K562 (cell line): ENCODE data around the gene PRM2. TPM values are rescaled to one million over a fixed set of nuclear protein-coding genes. Genes with fewer than 3 reads are reported as not detected.
A peak's percentile ranks its signal among the peaks of the same experiment; 100 is the strongest.

Experiments
- ARID3A ChIP-seq: IDR thresholded peaks from 2 replicates; pipeline ENCODE4 v1.6.1; 2012; ENCODE audit warnings: low read depth, low read length, improper control_type of control experiment, borderline replicate concordance
- BRCA1 ChIP-seq, 2 experiments: fragments of 450-650 bp in 1 of 2; sonication (generic) in 1 of 2; formaldehyde crosslinking in 1 of 2; IDR thresholded peaks; 2 replicates each; pipeline versions ENCODE4 v1.5.0 to v1.6.1; 2017 to 2020; ENCODE audit warnings: mild to moderate bottlenecking in 1 of 2, missing genetic modification reagents in 1 of 2
- DPF2 ChIP-seq: fragments of 450-650 bp; IDR thresholded peaks from 2 replicates; pipeline ENCODE4 v1.6.1; 2016
- ELF2 ChIP-seq: fragments of 250-450 bp; sonication (Bioruptor Pico); IDR thresholded peaks from 2 replicates; pipeline ENCODE4 v1.5.0; 2021; ENCODE audit warnings: mild to moderate bottlenecking
- FOSL1 ChIP-seq: fragments of 200-800 bp; sonication (Bioruptor generic); conservative IDR thresholded peaks from 2 replicates; pipeline ENCODE4 v1.6.1; 2016; ENCODE audit warnings: missing genetic modification characterization, missing compliant biosample characterization
- IRF9 ChIP-seq: fragments of 450-650 bp; IDR thresholded peaks from 2 replicates; pipeline ENCODE4 v1.6.1; 2016; ENCODE audit warnings: missing biosample characterization, missing genetic modification characterization
- KDM5B ChIP-seq: fragments of 200-600 bp; sonication (generic); IDR thresholded peaks from 2 replicates; pipeline ENCODE4 v1.6.1; 2012; ENCODE audit warnings: low read depth, mild to moderate bottlenecking, moderate library complexity, low read length, control low read depth, inconsistent platforms; ENCODE audit not compliant: insufficient replicate concordance
- L3MBTL2 ChIP-seq: fragments of 450-650 bp; IDR thresholded peaks from 2 replicates; pipeline ENCODE4 v1.6.1; 2016; ENCODE audit warnings: mild to moderate bottlenecking, moderate library complexity
- LCOR ChIP-seq: sonication (generic); formaldehyde crosslinking; IDR thresholded peaks from 2 replicates; pipeline ENCODE4 v1.8.0; 2022; ENCODE audit warnings: mild to moderate bottlenecking, missing genetic modification reagents
- MECOM ChIP-seq: fragments of 250-450 bp; sonication (Bioruptor Pico); IDR thresholded peaks from 2 replicates; pipeline ENCODE4 v1.8.0; 2022; ENCODE audit warnings: inconsistent platforms
- RBFOX2 ChIP-seq: fragments of 200-400 bp; formaldehyde crosslinking; IDR thresholded peaks from 2 replicates; pipeline ENCODE4 v1.6.1; 2017; ENCODE audit warnings: low read depth, mild to moderate bottlenecking, low read length, moderate library complexity
- RFX1 ChIP-seq: fragments of 450-650 bp; IDR thresholded peaks from 2 replicates; pipeline ENCODE4 v1.6.1; 2016; ENCODE audit warnings: mild to moderate bottlenecking, moderate library complexity
- SAFB2 ChIP-seq: fragments of 200-400 bp; formaldehyde crosslinking; IDR thresholded peaks from 2 replicates; pipeline ENCODE4 v1.6.1; 2018; ENCODE audit warnings: borderline replicate concordance, low read length, low read depth, moderate library complexity; ENCODE audit not compliant: severe bottlenecking
- SREBF1 ChIP-seq: fragments of 150-350 bp; IDR thresholded peaks from 2 replicates; pipeline ENCODE4 v1.6.1; 2014; ENCODE audit warnings: antibody characterized with exemption, low read depth, low read length, borderline replicate concordance
- VEZF1 ChIP-seq: fragments of 200-800 bp; sonication (Bioruptor generic); IDR thresholded peaks from 2 replicates; pipeline ENCODE4 v1.6.1; 2017; ENCODE audit warnings: missing genetic modification characterization, missing compliant biosample characterization
- ZC3H8 ChIP-seq: fragments of 450-650 bp; IDR thresholded peaks from 2 replicates; pipeline ENCODE4 v1.6.1; 2017
- ZFP1 ChIP-seq: fragments of 450-650 bp; formaldehyde crosslinking; IDR thresholded peaks from 2 replicates; pipeline ENCODE4 v1.4.0; 2020; ENCODE audit warnings: mild to moderate bottlenecking, mixed read lengths
- ZNF511 ChIP-seq: sonication (generic); formaldehyde crosslinking; IDR thresholded peaks from 2 replicates; pipeline ENCODE4 v1.8.0; 2022; ENCODE audit warnings: mild to moderate bottlenecking, missing genetic modification reagents
- ZNF764 ChIP-seq: fragments of 250-450 bp; sonication (Bioruptor Pico); IDR thresholded peaks from 2 replicates; pipeline ENCODE4 v1.4.0; 2020; ENCODE audit warnings: low read depth, mild to moderate bottlenecking, moderate library complexity
- polyA plus RNA-seq, 8 experiments: library from polyadenylated mRNA; depleted of rRNA in 4 of 8; stranded (reverse) in 5 of 8; unstranded in 3 of 8; fragments of >200 nt; fragmentation: Nextera tagmentation in 2 of 8; fragmentation: Illumina TruSeq in 1 of 8; extraction: Ambion mirVana in 2 of 8; extraction: Trizol in 1 of 8; gene quantifications; 2 replicates each; pipeline versions ENCODE4 v1.2.1 to v1.2.3, GENCODE V29; 2011 to 2014; ENCODE audit warnings: inconsistent platforms in 1 of 8, missing spikeins in 1 of 8
- total RNA-seq, 7 experiments: library from RNA; depleted of rRNA in 6 of 7; stranded (reverse); fragments of >200 nt in 6 of 7; fragmentation: Illumina TruSeq in 2 of 7; extraction: Trizol in 2 of 7; gene quantifications; 2 replicates each; pipeline versions ENCODE4 v1.2.1 to v1.2.3, GENCODE V29; 2011 to 2021; ENCODE audit warnings: low replicate concordance in 1 of 7
- TF ChIP-seq, protein P1 (sequence below): fragments of 450-650 bp; IDR thresholded peaks from 2 replicates; pipeline ENCODE4 v1.6.1; 2016; ENCODE audit warnings: low read depth, mild to moderate bottlenecking, moderate library complexity
- TF ChIP-seq, protein P2 (sequence below): fragments of 250-450 bp; sonication (Bioruptor Pico); IDR thresholded peaks from 2 replicates; pipeline ENCODE4 v1.5.0; 2021

PRM2 gene
- total and polyA plus RNA-seq, 9 of the 15 experiments (the other 6 are each of a cell fraction or from before 2014, with no cell fraction given): not detected

GRCh38 chr16:11255737-11256660, 20.3 kb downstream of the PRM2 start, which contains the start of gene SOCS1 (continued):
- TF ChIP-seq, protein P1, sequence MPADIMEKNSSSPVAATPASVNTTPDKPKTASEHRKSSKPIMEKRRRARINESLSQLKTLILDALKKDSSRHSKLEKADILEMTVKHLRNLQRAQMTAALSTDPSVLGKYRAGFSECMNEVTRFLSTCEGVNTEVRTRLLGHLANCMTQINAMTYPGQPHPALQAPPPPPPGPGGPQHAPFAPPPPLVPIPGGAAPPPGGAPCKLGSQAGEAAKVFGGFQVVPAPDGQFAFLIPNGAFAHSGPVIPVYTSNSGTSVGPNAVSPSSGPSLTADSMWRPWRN: no peak
- TF ChIP-seq FOSL1 (peak; percentile 62), ELF2 (CRISPR knock-in tag) (no peak), ARID3A (no peak), SAFB2 (no peak), ZNF511 (CRISPR knock-in tag) (no peak), LCOR (no peak), IRF9 (no peak), ZC3H8 (no peak), RFX1 (no peak), ZFP1 (CRISPR knock-in tag) (no peak), RBFOX2 (peak; percentile 86), SREBF1 (no peak), DPF2 (peak; percentile 57; the same call in 1 of the 2 replicates), ZNF764 (CRISPR knock-in tag) (peak; percentile 74; the same call in 1 of the 2 replicates), MECOM (CRISPR knock-in tag) (no peak), BRCA1 (IDR thresholded peaks at IDR 0.05) (no peak), BRCA1 (CRISPR knock-in tag; IDR thresholded peaks at IDR 0.05) (no peak), VEZF1 (CRISPR knock-in tag) (peak; percentile 90), L3MBTL2 (peak; percentile 59), KDM5B (peak; percentile 97)
- TF ChIP-seq, protein P2, sequence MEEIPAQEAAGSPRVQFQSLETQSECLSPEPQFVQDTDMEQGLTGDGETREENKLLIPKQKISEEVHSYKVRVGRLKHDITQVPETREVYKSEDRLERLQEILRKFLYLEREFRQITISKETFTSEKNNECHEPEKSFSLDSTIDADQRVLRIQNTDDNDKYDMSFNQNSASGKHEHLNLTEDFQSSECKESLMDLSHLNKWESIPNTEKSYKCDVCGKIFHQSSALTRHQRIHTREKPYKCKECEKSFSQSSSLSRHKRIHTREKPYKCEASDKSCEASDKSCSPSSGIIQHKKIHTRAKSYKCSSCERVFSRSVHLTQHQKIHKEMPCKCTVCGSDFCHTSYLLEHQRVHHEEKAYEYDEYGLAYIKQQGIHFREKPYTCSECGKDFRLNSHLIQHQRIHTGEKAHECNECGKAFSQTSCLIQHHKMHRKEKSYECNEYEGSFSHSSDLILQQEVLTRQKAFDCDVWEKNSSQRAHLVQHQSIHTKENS (CRISPR knock-in tag): 0 out of 2 replicates have a peak, but pooled peaks have one; percentile 24
